Transverse colon (tissue), 4 donors: ENCODE results near the gene RAB13. TPM values are rescaled to one million over a fixed set of nuclear protein-coding genes. Genes with fewer than 3 reads are reported as not detected.

Experiments used
- DNase-seq: peaks from one replicate; pipeline ENCODE4 v3.0.0-alpha.2; 2019
- H3K27ac ChIP-seq, 4 donors: fragments of 200-600 bp; sonication (generic); 2 replicates each; pipeline ENCODE4 v1.5.1; 2016 to 2018; ENCODE audit warnings: inconsistent platforms in 4 of 4
- H3K27me3 ChIP-seq: fragments of 200-600 bp; sonication (generic); 2 replicates; pipeline ENCODE4 v1.5.1; 2017; ENCODE audit warnings: inconsistent platforms
- H3K36me3 ChIP-seq, 4 donors: fragments of 200-600 bp; sonication (generic); 2 replicates each; pipeline ENCODE4 v1.5.1; 2017 to 2019; ENCODE audit warnings: inconsistent platforms in 4 of 4
- H3K4me1 ChIP-seq, 4 donors: fragments of 200-600 bp; sonication (generic); 2 replicates each; pipeline ENCODE4 v1.5.1; 2017 to 2020; ENCODE audit warnings: inconsistent platforms in 4 of 4
- H3K4me3 ChIP-seq, 4 donors: fragments of 200-600 bp; sonication (generic); 1 replicate in 1 of 4; 2 replicates in 3 of 4; pipeline versions ENCODE4 v1.5.1 to v1.6.1; 2017 to 2019; ENCODE audit warnings: inconsistent platforms in 4 of 4
- H3K9me3 ChIP-seq, 2 donors: fragments of 200-600 bp; sonication (generic); 2 replicates each; pipeline ENCODE4 v1.5.1; 2017 to 2019; ENCODE audit warnings: inconsistent platforms in 2 of 2
- EP300 ChIP-seq: sonication (generic); formaldehyde crosslinking; IDR thresholded peaks from one replicate; pipeline ENCODE4 v1.6.1; 2017; ENCODE audit warnings: antibody characterized with exemption, low read depth
- POLR2A ChIP-seq: fragments of 450-650 bp; IDR thresholded peaks from one replicate; pipeline ENCODE4 v1.6.1; 2016; ENCODE audit warnings: antibody characterized with exemption, mild to moderate bottlenecking, moderate library complexity
- POLR2AphosphoS5 ChIP-seq, 3 donors: sonication (generic); formaldehyde crosslinking; IDR thresholded peaks; one replicate each; pipeline ENCODE4 v1.6.1; 2016; ENCODE audit warnings: antibody characterized with exemption in 3 of 3
- WGBS, 2 donors: methylation state at CpG; one replicate each; pipeline ENCODE4 v1.1.5; 2018; ENCODE audit warnings: low coverage in 1 of 2; 5-methylcytosine and 5-hydroxymethylcytosine counted together
- in situ Hi-C, 4 donors: fragments of 200-750 bp; cut with MboI; loops; one replicate each; pipeline versions ENCODE4 v1.15.0 to v1.15.1; 2017; ENCODE audit warnings: low sequenced_read_pairs in 3 of 4, low pct_ligation_motif_present in 1 of 4, low pct_unique_long_range_greater_than_20kb in 1 of 4
- intact Hi-C: fragments of 100-400 bp; cut with DNase I; formaldehyde crosslinking; loops from one replicate; pipeline ENCODE4 v1.15.1; 2023; ENCODE audit warnings: low total_unique reads
- small RNA-seq, 4 donors: library from RNA; depleted of rRNA; stranded (forward); fragments of <200 nt; gene quantifications; one replicate each; pipeline ENCODE3, GENCODE V24; 2016
- total RNA-seq, 4 donors: library from RNA; depleted of rRNA; stranded (reverse); fragments of >200 nt; gene quantifications; one replicate each; pipeline ENCODE4 v1.1.0, GENCODE V29; 2016
- TF ChIP-seq, protein P1 (sequence below), 5 experiments: fragments of 200-600 bp in 3 of 5; fragments of 450-650 bp in 2 of 5; sonication (generic) in 3 of 5; IDR thresholded peaks; 1 replicate in 2 of 5; 2 replicates in 3 of 5; pipeline ENCODE4 v1.5.1; 2016 to 2017; ENCODE audit warnings: antibody characterized with exemption in 5 of 5, inconsistent platforms in 3 of 5, mild to moderate bottlenecking in 2 of 5, moderate library complexity in 1 of 5

RAB13 gene
- total RNA-seq, 4 donors from 2014 or later: 4.0 to 27.9 (median 15.4) TPM

DNA sequence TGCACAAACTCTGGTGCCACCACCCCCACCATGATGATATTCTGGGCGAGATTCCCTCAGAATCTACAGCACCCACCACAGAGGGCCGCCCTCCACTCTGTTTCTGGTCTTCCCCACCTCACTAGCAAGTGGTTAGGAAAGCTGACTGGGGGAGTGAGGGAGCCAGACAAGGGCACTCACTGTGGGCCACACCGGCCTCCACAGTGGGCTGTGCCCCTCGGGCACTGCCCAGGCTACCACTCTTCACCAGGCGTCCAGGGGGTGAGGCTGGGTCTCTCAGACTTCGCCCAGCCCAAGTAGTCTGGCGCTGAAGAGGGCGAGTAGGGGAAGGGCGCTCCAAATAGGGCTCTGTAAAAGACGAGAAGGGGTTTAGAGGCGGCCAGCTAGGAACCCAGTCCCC lies 52.2 kb downstream of the RAB13 start:
- intact Hi-C loops (no loop called here), in situ Hi-C loops (loop anchor here in 2 of 4 donors (25.0 kb wide), 1 partner anchor 122 kb away; no protein-coding TSS in a partner anchor)
- WGBS, 2 donors: 96 to 100% methylated on average over 4 to 11 of the region's 11 CpGs
- Histone ChIP-seq H3K4me3 (no peak overlapping the region), H3K27ac (no peak overlapping the region), H3K4me1 (no peaks in the 10 kb centered on the region), H3K27me3 (no peaks in the 10 kb centered on the region), H3K9me3 (no peaks in the 10 kb centered on the region), H3K36me3 (peaks cover 0 to 33% (median 14%) of the 10 kb centered on the region in 4 donors)
- TF ChIP-seq, protein P1, sequence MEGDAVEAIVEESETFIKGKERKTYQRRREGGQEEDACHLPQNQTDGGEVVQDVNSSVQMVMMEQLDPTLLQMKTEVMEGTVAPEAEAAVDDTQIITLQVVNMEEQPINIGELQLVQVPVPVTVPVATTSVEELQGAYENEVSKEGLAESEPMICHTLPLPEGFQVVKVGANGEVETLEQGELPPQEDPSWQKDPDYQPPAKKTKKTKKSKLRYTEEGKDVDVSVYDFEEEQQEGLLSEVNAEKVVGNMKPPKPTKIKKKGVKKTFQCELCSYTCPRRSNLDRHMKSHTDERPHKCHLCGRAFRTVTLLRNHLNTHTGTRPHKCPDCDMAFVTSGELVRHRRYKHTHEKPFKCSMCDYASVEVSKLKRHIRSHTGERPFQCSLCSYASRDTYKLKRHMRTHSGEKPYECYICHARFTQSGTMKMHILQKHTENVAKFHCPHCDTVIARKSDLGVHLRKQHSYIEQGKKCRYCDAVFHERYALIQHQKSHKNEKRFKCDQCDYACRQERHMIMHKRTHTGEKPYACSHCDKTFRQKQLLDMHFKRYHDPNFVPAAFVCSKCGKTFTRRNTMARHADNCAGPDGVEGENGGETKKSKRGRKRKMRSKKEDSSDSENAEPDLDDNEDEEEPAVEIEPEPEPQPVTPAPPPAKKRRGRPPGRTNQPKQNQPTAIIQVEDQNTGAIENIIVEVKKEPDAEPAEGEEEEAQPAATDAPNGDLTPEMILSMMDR (IDR thresholded peaks at IDR 0.05): no peak
- TF ChIP-seq EP300 (no peak), POLR2AphosphoS5 (IDR thresholded peaks at IDR 0.05) (no peak), POLR2A (no peak)
- no peak for DNase-seq

DNA sequence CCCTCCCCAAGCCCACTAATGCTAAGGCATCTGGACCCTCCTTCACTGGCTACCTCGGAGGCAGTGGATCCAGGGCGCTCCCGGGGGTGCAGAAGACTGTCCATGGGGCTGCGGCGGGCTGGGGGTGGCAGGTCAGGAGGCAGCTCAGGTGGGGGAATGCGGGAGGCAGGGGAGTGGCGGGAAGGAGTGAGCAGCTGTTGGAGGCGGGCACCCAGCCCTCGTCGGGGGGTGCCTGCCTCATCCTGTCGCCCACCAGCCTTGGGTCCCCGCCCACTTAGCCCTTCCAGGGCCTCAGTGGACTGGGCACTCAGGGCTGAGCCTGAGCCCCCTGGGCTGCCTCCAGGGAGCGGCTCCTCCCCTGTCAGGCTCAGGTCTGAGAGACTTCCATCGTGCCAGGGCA lies 52.7 kb downstream of the RAB13 start:
- Histone ChIP-seq H3K4me1 (peaks cover 0 to 2% (median 0%) of the 10 kb centered on the region in 4 donors), H3K27ac (no peak overlapping the region), H3K27me3 (no peaks in the 10 kb centered on the region), H3K36me3 (peaks cover 0 to 33% (median 14%) of the 10 kb centered on the region in 4 donors), H3K9me3 (no peaks in the 10 kb centered on the region), H3K4me3 (no peak overlapping the region)
- intact Hi-C loops: no loop called here
- no peak for DNase-seq
- WGBS, 2 donors: 96 to 100% methylated on average over 3 to 14 of the region's 14 CpGs
- in situ Hi-C loops: loop anchor here in 2 of 4 donors (25.0 kb wide), 1 partner anchor 121 kb away; no protein-coding TSS in a partner anchor
- TF ChIP-seq EP300: no peak
- TF ChIP-seq POLR2A: no peak
- TF ChIP-seq POLR2AphosphoS5 (IDR thresholded peaks at IDR 0.05): no peak
- TF ChIP-seq, protein P1 (IDR thresholded peaks at IDR 0.05): no peak

DNA sequence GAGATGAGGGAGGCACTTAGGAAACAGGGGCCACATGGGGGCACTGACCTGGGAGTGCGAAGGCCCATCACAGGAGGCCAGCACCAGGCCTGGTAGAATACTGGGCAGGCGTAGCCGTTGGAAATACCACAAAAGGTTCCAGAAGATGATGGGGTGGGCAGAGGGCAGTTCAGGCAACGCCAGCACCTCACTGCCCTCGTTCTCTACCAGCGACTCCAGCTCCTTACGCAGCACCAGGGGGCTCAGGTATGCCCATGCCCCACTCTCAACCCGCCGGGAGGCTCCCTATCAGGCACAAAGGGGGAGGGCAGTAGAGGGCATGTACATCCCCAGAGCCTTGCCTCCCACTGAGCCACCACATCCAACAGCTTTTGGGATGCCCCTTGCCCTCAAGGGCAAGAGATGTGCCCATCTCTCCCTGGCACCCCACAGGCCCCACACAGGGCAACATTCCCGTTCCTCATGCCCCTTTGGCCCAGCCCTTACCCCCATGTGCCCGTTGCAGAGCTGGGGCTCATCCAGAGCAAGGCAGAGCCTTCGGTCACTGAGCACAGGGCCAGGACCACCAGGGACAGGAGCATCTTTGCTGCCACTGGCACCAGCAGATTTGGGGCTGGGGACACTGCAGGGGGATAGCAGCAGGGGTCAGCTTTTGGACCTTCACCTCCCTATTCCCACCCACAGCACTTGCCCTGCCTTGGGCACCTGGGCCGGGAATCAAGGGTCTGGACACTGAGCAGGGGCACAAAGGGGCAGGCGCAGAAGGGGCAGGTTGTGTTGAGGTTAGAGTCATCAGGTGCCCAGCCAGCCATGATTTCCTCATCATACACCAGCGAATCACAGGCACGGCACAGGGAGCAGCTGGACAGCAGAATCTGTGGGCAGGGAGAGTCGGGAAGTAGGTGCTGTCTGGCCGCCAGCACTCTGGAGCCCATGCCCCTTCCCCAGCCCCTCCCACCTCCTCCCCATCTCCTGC lies 53.7 kb downstream of the RAB13 start:
- H3K9me3 ChIP-seq: no peaks in the 10 kb centered on the region
- H3K36me3 ChIP-seq: peaks cover 0 to 33% (median 13%) of the 10 kb centered on the region in 4 donors

More for the DNA sequence above, 53.7 kb downstream of the RAB13 start:
- WGBS, 2 donors: 92% methylated on average over 18 of the region's 18 CpGs; no CpG with 5 or more reads in 1 of the 2 donors
- no peak for DNase-seq
- in situ Hi-C loops: loop anchor here in 2 of 4 donors (25.0 kb wide), 1 partner anchor 120 kb away; no protein-coding TSS in a partner anchor
- Histone ChIP-seq H3K27ac (no peak overlapping the region), H3K4me1 (peaks cover 0 to 6% (median 0%) of the 10 kb centered on the region in 4 donors), H3K27me3 (no peaks in the 10 kb centered on the region), H3K4me3 (no peak overlapping the region)
- TF ChIP-seq, protein P1 (IDR thresholded peaks at IDR 0.05): no peak
- TF ChIP-seq EP300 (no peak), POLR2AphosphoS5 (IDR thresholded peaks at IDR 0.05) (no peak), POLR2A (no peak)
- intact Hi-C loops: no loop called here

Small RNA genes lying within 50 kb of the gene (small RNA-seq; reads per million reads assigned to genes)
- 0 to 0.28 (median 0.15) reads per million in 4 donors for gene MIR6737

Other genes with a start within 250 kb of the RAB13 start
- gene SLC27A3, start 210.9 kb downstream of the RAB13 start, total RNA-seq: 100 to 1,000 TPM in 1 of 4 donors, 10 to 100 TPM in 3; 15.2 to 159 (median 26.2) TPM
- gene GATAD2B, start 63.4 kb downstream of the RAB13 start, total RNA-seq: 10 to 100 TPM; 16.7 to 28.1 (median 20.2) TPM
- 100 to 1,000 TPM in 1 of 4 donors, 10 to 100 TPM in 3; 42.3 to 121 (median 50.3) TPM for gene DENND4B, start 39.6 kb downstream of the RAB13 start, total RNA-seq
- gene CRTC2, start 27.7 kb downstream of the RAB13 start, total RNA-seq: 10 to 100 TPM; 13.3 to 32.5 (median 21.4) TPM
- 10 to 100 TPM; 19.9 to 80.0 (median 47.1) TPM for gene SLC39A1, start 22.8 kb downstream of the RAB13 start, total RNA-seq
- 10 to 100 TPM in 2 of 4 donors, 1 to 10 TPM in 2; 2.2 to 18.7 (median 11.6) TPM for gene CREB3L4, start 18.4 kb downstream of the RAB13 start, total RNA-seq
- gene JTB, start 8.7 kb downstream of the RAB13 start, total RNA-seq: 100 to 1,000 TPM in 3 of 4 donors, 10 to 100 TPM in 1; 88.8 to 303 (median 280) TPM
- gene RPS27, start 4.4 kb upstream of the RAB13 start, total RNA-seq: 1,000 to 10,000 TPM in 2 of 4 donors, 100 to 1,000 TPM in 2; 222 to 1,839 (median 900) TPM
- gene NUP210L, start 168.7 kb upstream of the RAB13 start, total RNA-seq: not detected
- gene TPM3, start 205.8 kb upstream of the RAB13 start, total RNA-seq: 100 to 1,000 TPM; 208 to 434 (median 324) TPM
- not detected for gene CFAP141, start 220.0 kb upstream of the RAB13 start, total RNA-seq
- 10 to 100 TPM; 42.4 to 62.0 (median 50.6) TPM for gene UBAP2L, start 234.6 kb upstream of the RAB13 start, total RNA-seq